Neutrophil (primary cell): Measurements from ENCODE around the gene CAV3.

Experiments
- H3K27ac ChIP-seq: fragments of 200-600 bp; sonication (generic); 2 replicates; pipeline ENCODE4 v1.5.1; 2016; ENCODE audit warnings: mild to moderate bottlenecking, moderate library complexity
- H3K27me3 ChIP-seq: fragments of 200-600 bp; sonication (generic); 2 replicates; pipeline ENCODE4 v1.6.0; 2016; ENCODE audit warnings: mild to moderate bottlenecking
- H3K36me3 ChIP-seq: fragments of 200-600 bp; sonication (generic); 2 replicates; pipeline ENCODE4 v1.5.1; 2017
- H3K4me1 ChIP-seq, 2 experiments: fragments of 200-600 bp in 1 of 2; sonication (generic) in 1 of 2; 1 replicate in 1 of 2; 2 replicates in 1 of 2; pipeline versions ENCODE4 v1.5.1 to v1.6.1; 2013 to 2016; ENCODE audit warnings: low read depth in 1 of 2, low read length in 1 of 2, mild to moderate bottlenecking in 1 of 2, moderate library complexity in 1 of 2; ENCODE audit not compliant: control insufficient read depth in 1 of 2, insufficient read depth in 1 of 2
- H3K4me3 ChIP-seq, 2 experiments: fragments of 200-600 bp in 1 of 2; sonication (generic) in 1 of 2; 1 replicate in 1 of 2; 2 replicates in 1 of 2; pipeline ENCODE4 v1.5.1; 2013 to 2016; ENCODE audit warnings: low read depth in 1 of 2, low read length in 1 of 2, mild to moderate bottlenecking in 1 of 2, moderate library complexity in 1 of 2
- H3K9me3 ChIP-seq: fragments of 200-600 bp; sonication (generic); 2 replicates; pipeline ENCODE4 v1.5.1; 2016
- TF ChIP-seq, protein P1 (sequence below): fragments of 200-600 bp; sonication (generic); IDR thresholded peaks from 2 replicates; pipeline ENCODE4 v1.5.1; 2016; ENCODE audit warnings: antibody characterized with exemption

Gene CAV3

GRCh38 chr3:8752832-8753231 lies 19.2 kb downstream of the CAV3 start:
- Histone ChIP-seq H3K27ac (no peak overlapping the region), H3K36me3 (no peaks in the 10 kb centered on the region), H3K27me3 (no peaks in the 10 kb centered on the region), H3K4me3 (no peak overlapping the region), H3K9me3 (no peaks in the 10 kb centered on the region), H3K4me1 (no peaks in the 10 kb centered on the region)
- TF ChIP-seq, protein P1, sequence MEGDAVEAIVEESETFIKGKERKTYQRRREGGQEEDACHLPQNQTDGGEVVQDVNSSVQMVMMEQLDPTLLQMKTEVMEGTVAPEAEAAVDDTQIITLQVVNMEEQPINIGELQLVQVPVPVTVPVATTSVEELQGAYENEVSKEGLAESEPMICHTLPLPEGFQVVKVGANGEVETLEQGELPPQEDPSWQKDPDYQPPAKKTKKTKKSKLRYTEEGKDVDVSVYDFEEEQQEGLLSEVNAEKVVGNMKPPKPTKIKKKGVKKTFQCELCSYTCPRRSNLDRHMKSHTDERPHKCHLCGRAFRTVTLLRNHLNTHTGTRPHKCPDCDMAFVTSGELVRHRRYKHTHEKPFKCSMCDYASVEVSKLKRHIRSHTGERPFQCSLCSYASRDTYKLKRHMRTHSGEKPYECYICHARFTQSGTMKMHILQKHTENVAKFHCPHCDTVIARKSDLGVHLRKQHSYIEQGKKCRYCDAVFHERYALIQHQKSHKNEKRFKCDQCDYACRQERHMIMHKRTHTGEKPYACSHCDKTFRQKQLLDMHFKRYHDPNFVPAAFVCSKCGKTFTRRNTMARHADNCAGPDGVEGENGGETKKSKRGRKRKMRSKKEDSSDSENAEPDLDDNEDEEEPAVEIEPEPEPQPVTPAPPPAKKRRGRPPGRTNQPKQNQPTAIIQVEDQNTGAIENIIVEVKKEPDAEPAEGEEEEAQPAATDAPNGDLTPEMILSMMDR: no peak

DNA sequence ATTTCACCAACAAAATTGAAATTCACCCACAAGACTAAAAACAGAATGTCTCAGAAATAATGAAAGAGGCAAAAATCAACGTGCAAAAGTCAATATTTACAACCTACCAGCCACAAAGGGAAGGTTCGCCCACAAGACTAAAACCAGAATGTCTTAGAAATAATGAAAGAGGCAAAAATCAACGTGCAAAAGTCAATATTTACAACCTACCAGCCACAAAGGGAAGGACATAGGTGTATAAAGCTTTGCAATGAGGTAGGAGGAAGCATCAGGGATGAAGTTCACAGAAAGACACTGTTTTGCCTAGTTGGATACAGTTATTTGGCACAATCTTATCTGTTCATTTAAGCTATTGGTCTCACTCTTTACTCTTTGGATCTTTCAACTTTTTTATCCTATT lies 21.5 kb downstream of the CAV3 start:
- H3K36me3 ChIP-seq: no peaks in the 10 kb centered on the region
- no peaks in the 10 kb centered on the region for H3K27me3 ChIP-seq
- H3K27ac ChIP-seq: no peak overlapping the region
- TF ChIP-seq, protein P1: no peak
- no peak overlapping the region for H3K4me3 ChIP-seq
- H3K4me1 ChIP-seq: no peaks in the 10 kb centered on the region
- H3K9me3 ChIP-seq: no peaks in the 10 kb centered on the region

GRCh38 chr3:8755564-8756237 lies 22.1 kb downstream of the CAV3 start:
- no peaks in the 10 kb centered on the region for H3K4me1 ChIP-seq
- no peaks in the 10 kb centered on the region for H3K36me3 ChIP-seq
- H3K27ac ChIP-seq: no peak overlapping the region
- no peaks in the 10 kb centered on the region for H3K27me3 ChIP-seq
- TF ChIP-seq, protein P1: no peak
- H3K4me3 ChIP-seq: no peak overlapping the region
- H3K9me3 ChIP-seq: no peaks in the 10 kb centered on the region

GRCh38 chr3:8756671-8757070 lies 23.1 kb downstream of the CAV3 start:
- no peaks in the 10 kb centered on the region for H3K9me3 ChIP-seq
- H3K4me1 ChIP-seq: no peaks in the 10 kb centered on the region
- H3K27me3 ChIP-seq: no peaks in the 10 kb centered on the region
- H3K27ac ChIP-seq: no peak overlapping the region
- no peaks in the 10 kb centered on the region for H3K36me3 ChIP-seq
- TF ChIP-seq, protein P1: no peak
- no peak overlapping the region for H3K4me3 ChIP-seq

GRCh38 chr3:8757551-8758518 lies 24.2 kb downstream of the CAV3 start:
- Histone ChIP-seq H3K36me3 (no peaks in the 10 kb centered on the region), H3K4me1 (no peaks in the 10 kb centered on the region), H3K9me3 (no peaks in the 10 kb centered on the region), H3K27ac (no peak overlapping the region), H3K27me3 (no peaks in the 10 kb centered on the region), H3K4me3 (no peak overlapping the region)
- TF ChIP-seq, protein P1: no peak
